ENCODE data around the gene VEPH1.

Gene VEPH1

GRCh38 chr3:157323360-157323759 is 179.9 kb downstream of the VEPH1 start:
- H3K27me3 ChIP-seq (ENCODE audit: control insufficient read depth, low read length): no peaks in the 10 kb centered on the region
- H3K4me1 ChIP-seq (ENCODE audit: control insufficient read depth, low read length): no peaks in the 10 kb centered on the region
- TF ChIP-seq EZH2phosphoT487 (IDR thresholded peaks at IDR 0.05; ENCODE audit: borderline replicate concordance, low read length) (no peak), CTCF (IDR thresholded peaks at IDR 0.05; ENCODE audit: low read depth, low read length, poor library complexity, severe bottlenecking) (no peak)
- no peaks in the 10 kb centered on the region for H3K9me3 ChIP-seq (ENCODE audit: control insufficient read depth, insufficient read depth, low read length)
- no peaks in the 10 kb centered on the region for H3F3A ChIP-seq (ENCODE audit: control insufficient read depth, insufficient read depth)
- no peaks in the 10 kb centered on the region for H3K9me2 ChIP-seq (replicated peaks; ENCODE audit: control insufficient read depth, low read length)
- no peaks in the 10 kb centered on the region for H3K36me3 ChIP-seq (ENCODE audit: control insufficient read depth, low read length)
- no peak overlapping the region for H3K27ac ChIP-seq (ENCODE audit: low read depth, low read length)
- no peaks in the 10 kb centered on the region for H4K20me1 ChIP-seq (ENCODE audit: control insufficient read depth, insufficient read depth, low read depth, low read length)
- no peaks in the 10 kb centered on the region for H3K79me2 ChIP-seq (ENCODE audit: control insufficient read depth, low read length)
- no peak overlapping the region for H3K4me3 ChIP-seq (ENCODE audit: low read length)
- no peak overlapping the region for H3K4me2 ChIP-seq (ENCODE audit: low read length)

GRCh38 chr3:157319672-157320071 is 183.5 kb downstream of the VEPH1 start:
- TF ChIP-seq EZH2phosphoT487 (IDR thresholded peaks at IDR 0.05; ENCODE audit: borderline replicate concordance, low read length) (no peak), CTCF (IDR thresholded peaks at IDR 0.05; ENCODE audit: low read depth, low read length, poor library complexity, severe bottlenecking) (no peak)
- Histone ChIP-seq H3K27me3 (ENCODE audit: control insufficient read depth, low read length) (no peaks in the 10 kb centered on the region), H3K4me3 (ENCODE audit: low read length) (no peak overlapping the region), H3F3A (ENCODE audit: control insufficient read depth, insufficient read depth) (no peaks in the 10 kb centered on the region), H3K27ac (ENCODE audit: low read depth, low read length) (no peak overlapping the region), H4K20me1 (ENCODE audit: control insufficient read depth, insufficient read depth, low read depth, low read length) (no peaks in the 10 kb centered on the region), H3K9me3 (ENCODE audit: control insufficient read depth, insufficient read depth, low read length) (no peaks in the 10 kb centered on the region), H3K36me3 (ENCODE audit: control insufficient read depth, low read length) (no peaks in the 10 kb centered on the region), H3K4me2 (ENCODE audit: low read length) (no peak overlapping the region), H3K79me2 (ENCODE audit: control insufficient read depth, low read length) (no peaks in the 10 kb centered on the region), H3K9me2 (replicated peaks; ENCODE audit: control insufficient read depth, low read length) (no peaks in the 10 kb centered on the region), H3K4me1 (ENCODE audit: control insufficient read depth, low read length) (no peaks in the 10 kb centered on the region)

GRCh38 chr3:157318639-157319288 is 184.5 kb downstream of the VEPH1 start:
- no peaks in the 10 kb centered on the region for H3K79me2 ChIP-seq (ENCODE audit: control insufficient read depth, low read length)
- TF ChIP-seq CTCF (IDR thresholded peaks at IDR 0.05; ENCODE audit: low read depth, low read length, poor library complexity, severe bottlenecking) (no peak), EZH2phosphoT487 (IDR thresholded peaks at IDR 0.05; ENCODE audit: borderline replicate concordance, low read length) (no peak)

More at GRCh38 chr3:157318639-157319288, 184.5 kb downstream of the VEPH1 start:
- Histone ChIP-seq H4K20me1 (ENCODE audit: control insufficient read depth, insufficient read depth, low read depth, low read length) (no peaks in the 10 kb centered on the region), H3K27ac (ENCODE audit: low read depth, low read length) (no peak overlapping the region), H3F3A (ENCODE audit: control insufficient read depth, insufficient read depth) (no peaks in the 10 kb centered on the region), H3K36me3 (ENCODE audit: control insufficient read depth, low read length) (no peaks in the 10 kb centered on the region), H3K4me3 (ENCODE audit: low read length) (no peak overlapping the region), H3K27me3 (ENCODE audit: control insufficient read depth, low read length) (no peaks in the 10 kb centered on the region), H3K9me3 (ENCODE audit: control insufficient read depth, insufficient read depth, low read length) (no peaks in the 10 kb centered on the region), H3K4me2 (ENCODE audit: low read length) (no peak overlapping the region), H3K9me2 (replicated peaks; ENCODE audit: control insufficient read depth, low read length) (no peaks in the 10 kb centered on the region), H3K4me1 (ENCODE audit: control insufficient read depth, low read length) (no peaks in the 10 kb centered on the region)

Measured in DOHH2 (cell line).